HepG2 (cell line): ENCODE measurements around the gene DHX34. TPM values are rescaled to one million over a fixed set of nuclear protein-coding genes. Genes with fewer than 3 reads are reported as not detected.

Experiments used
- ATAC-seq: fragments of 200-7000 bp; cut with Tn5 transposase; 3 replicates; pipeline ENCODE4 v1.9.1; 2020; ENCODE audit warnings: mild to moderate bottlenecking, moderate library complexity
- BruUV-seq: library from RNA; stranded (reverse); fragments of 400-500 nt; replicated peaks from 2 replicates; lab custom pipeline; 2021; lab: Mats Ljungman, UMichigan
- CTCF ChIA-PET: fragments of 300-600 bp; formaldehyde crosslinking; extraction: SDS; loops from one replicate; lab custom pipeline; 2021; ENCODE audit warnings: low total read pairs, inconsistent platforms, low intra/inter-chr PET ratio; lab: Yijun Ruan, JAX
- POLR2A ChIA-PET: fragments of 350-600 bp; sonication (Branson Sonifier 250); formaldehyde crosslinking; loops from one replicate; lab custom pipeline; 2020; ENCODE audit warnings: antibody characterized with exemption, inconsistent platforms; lab: Yijun Ruan, JAX
- DNase-seq: peaks from one replicate; pipeline ENCODE4 v3.0.0-alpha.2; 2015; ENCODE audit warnings: low spot score
- FAIRE-seq: peaks from 3 replicates; lab custom pipeline; 2011; peaks lifted over from hg19 to GRCh38; lab: Jason Lieb, UNC
- H2AFZ ChIP-seq: one replicate; pipeline ENCODE4 v1.6.1; 2011; ENCODE audit warnings: low read length, inconsistent platforms
- H3K27ac ChIP-seq: fragments of 300-600 bp; 3 replicates; pipeline ENCODE4 v1.8.0; 2011; ENCODE audit warnings: mixed run types, mild to moderate bottlenecking, mixed read lengths, low read length, inconsistent platforms; ENCODE audit not compliant: insufficient read depth; ENCODE audit errors: extremely low read length
- H3K27me3 ChIP-seq, 2 experiments: fragments of 200-600 bp in 1 of 2; 2 replicates in 1 of 2; 3 replicates in 1 of 2; pipeline versions ENCODE4 v1.6.0 to v1.8.0; 2011; ENCODE audit warnings: low read length in 2 of 2, mild to moderate bottlenecking in 2 of 2, moderate library complexity in 2 of 2, inconsistent platforms in 1 of 2; ENCODE audit not compliant: insufficient read depth in 2 of 2, control insufficient read depth in 1 of 2
- H3K36me3 ChIP-seq, 2 experiments: fragments of 200-600 bp in 1 of 2; replicated peaks in 1 of 2; 2 replicates in 1 of 2; 3 replicates in 1 of 2; pipeline versions ENCODE4 v1.5.1 to v1.8.0; 2011; ENCODE audit warnings: low read length in 2 of 2, inconsistent platforms in 1 of 2; ENCODE audit not compliant: insufficient read depth in 2 of 2, control insufficient read depth in 1 of 2
- H3K4me1 ChIP-seq: 2 replicates; pipeline ENCODE4 v1.5.1; 2012; ENCODE audit warnings: low read length, inconsistent platforms; ENCODE audit not compliant: insufficient read depth
- H3K4me2 ChIP-seq: 2 replicates; pipeline ENCODE4 v1.6.0; 2011; ENCODE audit warnings: low read depth, low read length, inconsistent platforms
- H3K4me3 ChIP-seq, 3 experiments: fragments of 200-600 bp in 1 of 3; sonication (generic), shearing (Covaris generic) in 1 of 3; replicated peaks in 1 of 3; 2 replicates each; pipeline ENCODE4 v1.5.1; 2011 to 2016; ENCODE audit warnings: low read length in 3 of 3, inconsistent platforms in 2 of 3, low read depth in 2 of 3, mild to moderate bottlenecking in 2 of 3, control low read depth in 1 of 3, mixed read lengths in 1 of 3; ENCODE audit not compliant: insufficient read depth in 1 of 3
- H3K79me2 ChIP-seq: one replicate; pipeline ENCODE4 v1.6.1; 2011; ENCODE audit warnings: low read length, inconsistent platforms; ENCODE audit not compliant: insufficient read depth
- H3K9ac ChIP-seq: 2 replicates; pipeline ENCODE4 v1.6.0; 2011; ENCODE audit warnings: mild to moderate bottlenecking, low read depth, low read length, inconsistent platforms; ENCODE audit not compliant: insufficient read depth
- H3K9me3 ChIP-seq: 2 replicates; pipeline ENCODE4 v1.5.1; 2012; ENCODE audit warnings: mild to moderate bottlenecking, low read length
- H4K20me1 ChIP-seq: 2 replicates; pipeline ENCODE4 v1.6.0; 2011; ENCODE audit warnings: inconsistent platforms, mild to moderate bottlenecking, low read length, moderate library complexity; ENCODE audit not compliant: insufficient read depth
- CREM ChIP-seq, 2 experiments: sonication (generic) in 1 of 2; formaldehyde crosslinking in 1 of 2; IDR thresholded peaks; 2 replicates each; pipeline versions ENCODE4 v1.4.0 to v1.6.1; 2016 to 2020; ENCODE audit warnings: antibody characterized with exemption in 1 of 2, mild to moderate bottlenecking in 1 of 2, missing genetic modification reagents in 1 of 2
- MNT ChIP-seq: fragments of 450-650 bp; IDR thresholded peaks from 2 replicates; pipeline ENCODE4 v1.6.1; 2016
- RCOR2 ChIP-seq: IDR thresholded peaks from 2 replicates; pipeline ENCODE4 v1.6.1; 2016; ENCODE audit warnings: missing biosample characterization, missing genetic modification reagents
- ZMYM3 ChIP-seq: sonication (generic); formaldehyde crosslinking; IDR thresholded peaks from 2 replicates; pipeline ENCODE4 v1.5.1; 2020; ENCODE audit warnings: mild to moderate bottlenecking, missing genetic modification reagents
- ZNF180 ChIP-seq: sonication (generic); formaldehyde crosslinking; IDR thresholded peaks from 2 replicates; pipeline ENCODE4 v1.4.0; 2020; ENCODE audit warnings: low read depth, missing genetic modification reagents, borderline replicate concordance
- ZNF276 ChIP-seq: sonication (generic); formaldehyde crosslinking; IDR thresholded peaks from 2 replicates; pipeline ENCODE4 v1.4.0; 2020; ENCODE audit warnings: mild to moderate bottlenecking, low read depth, missing genetic modification reagents
- ZNF33B ChIP-seq: sonication (generic); formaldehyde crosslinking; IDR thresholded peaks from 2 replicates; pipeline ENCODE4 v1.5.1; 2020; ENCODE audit warnings: mild to moderate bottlenecking, missing genetic modification reagents
- ZNF556 ChIP-seq: sonication (generic); formaldehyde crosslinking; IDR thresholded peaks from 2 replicates; pipeline ENCODE4 v1.4.0; 2020; ENCODE audit warnings: mild to moderate bottlenecking, missing genetic modification reagents, borderline replicate concordance
- ZNF616 ChIP-seq: sonication (generic); formaldehyde crosslinking; IDR thresholded peaks from 2 replicates; pipeline ENCODE4 v1.5.0; 2020; ENCODE audit warnings: low read depth, mild to moderate bottlenecking, missing genetic modification reagents
- ZNF792 ChIP-seq: IDR thresholded peaks from 2 replicates; pipeline ENCODE4 v1.6.1; 2016
- WGBS: methylation state at CpG from one replicate; pipeline ENCODE4 v1.1.6; 2017; ENCODE audit warnings: low lambda C conversion rate; 5-methylcytosine and 5-hydroxymethylcytosine counted together
- in situ Hi-C: cut with HindIII; loops from 2 replicates; pipeline ENCODE4 v1.10.0; 2017; ENCODE audit warnings: low pct_unique_long_range_greater_than_20kb; ENCODE audit not compliant: extremely low pct_ligation_motif_present
- intact Hi-C: fragments of 100-400 bp; cut with micrococcal nuclease; formaldehyde crosslinking; loops from one replicate; pipeline ENCODE4 v1.10.0; 2022; ENCODE audit not compliant: unreplicated experiment
- polyA plus RNA-seq, 8 experiments: library from polyadenylated mRNA; depleted of rRNA in 3 of 8; stranded (reverse) in 7 of 8; unstranded in 1 of 8; fragments of >200 nt; fragmentation: Illumina TruSeq in 4 of 8; extraction: Trizol in 4 of 8; gene quantifications; 2 replicates each; pipeline versions ENCODE4 v1.2.1 to v1.2.3, GENCODE V29; 2011 to 2016; ENCODE audit warnings: low read depth in 4 of 8, missing spikeins in 1 of 8, mixed read lengths in 1 of 8; ENCODE audit not compliant: insufficient read depth in 1 of 8
- total RNA-seq, 5 experiments: library from RNA; depleted of rRNA; stranded (reverse); fragments of >200 nt; fragmentation: Illumina TruSeq; extraction: Trizol; gene quantifications; 2 replicates each; pipeline ENCODE4 v1.2.3, GENCODE V29; 2016; ENCODE audit warnings: low read depth in 1 of 5

Gene DHX34
- total and polyA plus RNA-seq, 2 of the 13 experiments (the other 11 are each of a cell fraction or from before 2014, with no cell fraction given) = 9.2 to 12.0 TPM

DNA sequence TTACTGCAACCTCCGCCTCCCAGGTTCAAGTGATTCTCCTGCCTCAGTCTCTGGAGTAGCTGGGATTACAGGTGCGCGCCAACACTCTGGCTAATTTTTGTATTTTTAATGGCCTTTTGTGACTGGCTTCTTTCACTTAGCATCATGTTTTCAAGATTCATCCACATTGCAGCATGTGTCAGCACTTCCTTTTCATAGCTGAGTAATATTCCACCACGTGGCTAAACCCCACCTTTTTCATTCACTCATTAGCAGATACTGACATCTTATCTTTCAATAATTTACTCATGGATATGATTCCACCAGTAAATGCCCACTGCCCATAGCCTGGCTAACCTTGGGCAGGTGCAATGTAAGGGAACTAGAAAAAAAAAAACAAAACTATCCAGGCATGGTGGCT is 32.6 kb upstream of the DHX34 start:
- CTCF ChIA-PET = no interaction called here
- Histone ChIP-seq H3K27ac (no peak overlapping the region), H3K9me3 (no peaks in the 10 kb centered on the region), H3K36me3 (no peaks in the 10 kb centered on the region), H3K79me2 (no peaks in the 10 kb centered on the region), H4K20me1 (no peaks in the 10 kb centered on the region), H3K4me3 (no peak overlapping the region), H3K27me3 (peaks cover 0 to 2% of the 10 kb centered on the region in 2 experiments; a peak in 1 of 5 replicates), H2AFZ (no peak overlapping the region), H3K9ac (no peak overlapping the region), H3K4me2 (no peak overlapping the region), H3K4me1 (peaks cover 57% of the 10 kb centered on the region)
- POLR2A ChIA-PET = no interaction called here
- intact Hi-C loops (no loop called here), in situ Hi-C loops (no loop called here)
- BruUV-seq = no TSS peak
- no peak for ATAC-seq
- TF ChIP-seq ZMYM3 (CRISPR knock-in tag) = 0 out of 2 replicates have a peak, but pooled peaks have one; percentile 17
- TF ChIP-seq RCOR2 (CRISPR knock-in tag) = 0 out of 2 replicates have a peak, but pooled peaks have one; percentile 25
- TF ChIP-seq CREM (IDR thresholded peaks at IDR 0.05) = no peak
- no peak for TF ChIP-seq CREM (CRISPR knock-in tag; IDR thresholded peaks at IDR 0.05)
- peak; percentile 87 for TF ChIP-seq MNT
- TF ChIP-seq ZNF276 (CRISPR knock-in tag) = no peak
- no peak for TF ChIP-seq ZNF556
- no peak for TF ChIP-seq ZNF792 (CRISPR knock-in tag)
- no peak for TF ChIP-seq ZNF616 (CRISPR knock-in tag)
- no peak for TF ChIP-seq ZNF33B
- no peak for TF ChIP-seq ZNF180 (CRISPR knock-in tag)
- FAIRE-seq = no peak
- WGBS = 81% methylated on average over 4 of the region's 4 CpGs
- DNase-seq = no peak
